Stimulated activated CD4-positive, alpha-beta T cell treated with anti-CD3 and anti-CD28 coated beads, Interleukin-1b, Interleukin-23, amount 100 ng/mL, for 48 hours (primary cell): ENCODE data around the gene CABP4.

Experiments used
- DNase-seq: peaks from one replicate; pipeline ENCODE4 v3.0.0-alpha.2; 2020

Gene CABP4

GRCh38 chr11:67499808-67500483 lies 44.8 kb downstream of the CABP4 start:
- no peak for DNase-seq

- DNase-seq: no peak
Observed at GRCh38 chr11:67500484-67500821, 45.3 kb downstream of the CABP4 start.

GRCh38 chr11:67500831-67501715 lies 45.9 kb downstream of the CABP4 start:
- no peak for DNase-seq

- DNase-seq: no peak
Observed at GRCh38 chr11:67501854-67502253, 46.7 kb downstream of the CABP4 start.

- no peak for DNase-seq
Observed at GRCh38 chr11:67502328-67502979, 47.3 kb downstream of the CABP4 start.

- DNase-seq: no peak
Observed at GRCh38 chr11:67503119-67504004, 48.2 kb downstream of the CABP4 start.

- no peak for DNase-seq
Observed at GRCh38 chr11:67504005-67504949, 49.1 kb downstream of the CABP4 start.

- peak; percentile 69 for DNase-seq
Observed at GRCh38 chr11:67504950-67505581, 49.9 kb downstream of the CABP4 start, which contains the start of gene PITPNM1. Gene PITPNM1 (minus strand): TSS chr11:67505363. CDS start chr11:67504180, 1,183 bp downstream.

GRCh38 chr11:67505605-67506396 lies 50.6 kb downstream of the CABP4 start:
- DNase-seq: peak; percentile 97

GRCh38 chr11:67506426-67507051 lies 51.4 kb downstream of the CABP4 start:
- no peak for DNase-seq

- DNase-seq: no peak
Observed at GRCh38 chr11:67507242-67507863, 52.2 kb downstream of the CABP4 start.

- peak; percentile 99 for DNase-seq
Observed at GRCh38 chr11:67507864-67508485, 52.8 kb downstream of the CABP4 start, which contains the start of gene CDK2AP2. Gene CDK2AP2 (minus strand): TSS chr11:67508162. CDS start chr11:67508082, 80 bp downstream.

- DNase-seq: peak; percentile 98
Observed at GRCh38 chr11:67508486-67509121, 53.5 kb downstream of the CABP4 start.

- no peak for DNase-seq
Observed at GRCh38 chr11:67510023-67510345, 54.8 kb downstream of the CABP4 start.
